Transverse colon (tissue), 3 donors: ENCODE results near the gene GABRR3.

ENCODE experiments used
- CTCF ChIP-seq, 5 experiments: fragments of 200-600 bp in 3 of 5; fragments of 450-650 bp in 2 of 5; sonication (generic) in 3 of 5; IDR thresholded peaks; 1 replicate in 2 of 5; 2 replicates in 3 of 5; pipeline ENCODE4 v1.5.1; 2016 to 2017; ENCODE audit warnings: antibody characterized with exemption in 5 of 5, inconsistent platforms in 3 of 5, mild to moderate bottlenecking in 2 of 5, moderate library complexity in 1 of 5
- POLR2A ChIP-seq: fragments of 450-650 bp; IDR thresholded peaks from one replicate; pipeline ENCODE4 v1.6.1; 2016; ENCODE audit warnings: antibody characterized with exemption, mild to moderate bottlenecking, moderate library complexity

GRCh38 chr3:97994328-97994945 is 40.7 kb downstream of the GABRR3 start:
- TF ChIP-seq CTCF (IDR thresholded peaks at IDR 0.05) (no peak), POLR2A (no peak)
